ENCODE results near the gene SH3GL2. TPM values are rescaled to one million over a fixed set of nuclear protein-coding genes. Genes with fewer than 3 reads are reported as not detected.

Gene SH3GL2
- total RNA-seq, 1 experiment from 2014 or later = 1.1 TPM

GRCh38 chr9:17832812-17833211, 253.9 kb downstream of the SH3GL2 start:
- Mint-ChIP-seq H3K9me3 (ENCODE audit: low read depth, unreplicated experiment) (no peaks in the 10 kb centered on the region), H3K4me3 (ENCODE audit: low read depth, unreplicated experiment) (no peak overlapping the region), H3K36me3 (ENCODE audit: insufficient read depth, unreplicated experiment) (no peaks in the 10 kb centered on the region), H3K27me3 (ENCODE audit: unreplicated experiment) (no peaks in the 10 kb centered on the region), H3K4me1 (ENCODE audit: low read depth, unreplicated experiment) (no peaks in the 10 kb centered on the region), H3K27ac (ENCODE audit: unreplicated experiment) (no peak overlapping the region)
- DNase-seq = no peak
- TF ChIP-seq CTCF (IDR thresholded peaks at IDR 0.05; ENCODE audit: unreplicated experiment) = no peak
- CTCF ChIA-PET = interaction anchor here (0.5 to 1.9 kb wide), 3 partner anchors 12 to 258 kb away, joined by 3 to 4 read pairs (median 3); no protein-coding TSS in a partner anchor
- BruUV-seq (replicated peaks) = no TSS peak
- intact Hi-C loops (cut with micrococcal nuclease; ENCODE audit: unreplicated experiment) = no loop called here

- Mint-ChIP-seq H3K36me3 (ENCODE audit: insufficient read depth, unreplicated experiment) (no peaks in the 10 kb centered on the region), H3K4me3 (ENCODE audit: low read depth, unreplicated experiment) (no peak overlapping the region), H3K9me3 (ENCODE audit: low read depth, unreplicated experiment) (no peaks in the 10 kb centered on the region), H3K4me1 (ENCODE audit: low read depth, unreplicated experiment) (no peaks in the 10 kb centered on the region), H3K27me3 (ENCODE audit: unreplicated experiment) (no peaks in the 10 kb centered on the region), H3K27ac (ENCODE audit: unreplicated experiment) (no peak overlapping the region)
- CTCF ChIA-PET = interaction anchor here (1.9 kb wide), 1 partner anchor 23 kb away, joined by 4 read pairs; no protein-coding TSS in a partner anchor
- intact Hi-C loops (cut with micrococcal nuclease; ENCODE audit: unreplicated experiment) = no loop called here
- no peak for TF ChIP-seq CTCF (IDR thresholded peaks at IDR 0.05; ENCODE audit: unreplicated experiment)
- no TSS peak for BruUV-seq (replicated peaks)
- DNase-seq = no peak
These were observed 255.0 kb downstream of the SH3GL2 start for GRCh38 chr9:17833846-17834245.

GRCh38 chr9:17837965-17838364, 259.1 kb downstream of the SH3GL2 start:
- intact Hi-C loops (cut with micrococcal nuclease; ENCODE audit: unreplicated experiment) = no loop called here
- Mint-ChIP-seq H3K4me3 (ENCODE audit: low read depth, unreplicated experiment) (no peak overlapping the region), H3K4me1 (ENCODE audit: low read depth, unreplicated experiment) (no peaks in the 10 kb centered on the region), H3K9me3 (ENCODE audit: low read depth, unreplicated experiment) (no peaks in the 10 kb centered on the region), H3K36me3 (ENCODE audit: insufficient read depth, unreplicated experiment) (no peaks in the 10 kb centered on the region), H3K27me3 (ENCODE audit: unreplicated experiment) (no peaks in the 10 kb centered on the region), H3K27ac (ENCODE audit: unreplicated experiment) (no peak overlapping the region)
- no TSS peak for BruUV-seq (replicated peaks)
- DNase-seq = no peak
- CTCF ChIA-PET = interaction anchor here (1.3 kb wide), 1 partner anchor 27 kb away, joined by 7 read pairs; no protein-coding TSS in a partner anchor
- no peak for TF ChIP-seq CTCF (IDR thresholded peaks at IDR 0.05; ENCODE audit: unreplicated experiment)

- intact Hi-C loops (cut with micrococcal nuclease; ENCODE audit: unreplicated experiment) = no loop called here
- no peak for DNase-seq
- H3K9me3 Mint-ChIP-seq (ENCODE audit: low read depth, unreplicated experiment) = no peaks in the 10 kb centered on the region
- H3K27me3 Mint-ChIP-seq (ENCODE audit: unreplicated experiment) = no peaks in the 10 kb centered on the region
- BruUV-seq (replicated peaks) = no TSS peak
- H3K27ac Mint-ChIP-seq (ENCODE audit: unreplicated experiment) = no peak overlapping the region
- no peaks in the 10 kb centered on the region for H3K36me3 Mint-ChIP-seq (ENCODE audit: insufficient read depth, unreplicated experiment)
- no peaks in the 10 kb centered on the region for H3K4me1 Mint-ChIP-seq (ENCODE audit: low read depth, unreplicated experiment)
- no peak for TF ChIP-seq CTCF (IDR thresholded peaks at IDR 0.05; ENCODE audit: unreplicated experiment)
- no peak overlapping the region for H3K4me3 Mint-ChIP-seq (ENCODE audit: low read depth, unreplicated experiment)
- CTCF ChIA-PET = no interaction called here
These were observed 260.9 kb downstream of the SH3GL2 start for GRCh38 chr9:17839776-17840175.
